Effector memory CD8-positive, alpha-beta T cell (primary cell): ENCODE results near the gene TNNI3K.
A peak's percentile ranks its signal among the peaks of the same experiment; 100 is the strongest.

Source experiments
- ATAC-seq: fragments of 150-1000 bp; cut with Tn5 transposase; replicated peaks from 2 replicates; pipeline ENCODE4 v1.10.0; 2021; ENCODE audit warnings: mild to moderate bottlenecking, moderate library complexity
- DNase-seq, 3 experiments: peaks; one replicate each; pipeline ENCODE4 v3.0.0; 2021
- H3K27ac Mint-ChIP-seq, 2 donors: one replicate each; pipeline ENCODE4 v1.8.0; 2022; ENCODE audit warnings: mild to moderate bottlenecking in 2 of 2, mixed read lengths in 2 of 2, moderate library complexity in 2 of 2
- H3K27me3 Mint-ChIP-seq, 2 donors: one replicate each; pipeline ENCODE4 v1.8.0; 2022; ENCODE audit warnings: mixed read lengths in 2 of 2
- H3K36me3 Mint-ChIP-seq: one replicate; pipeline ENCODE4 v1.8.0; 2022; ENCODE audit warnings: mild to moderate bottlenecking, moderate library complexity, mixed read lengths; ENCODE audit not compliant: insufficient read depth
- H3K4me1 Mint-ChIP-seq, 2 donors: one replicate each; pipeline ENCODE4 v1.8.0; 2022; ENCODE audit warnings: low read depth in 2 of 2, mixed read lengths in 2 of 2
- H3K4me3 Mint-ChIP-seq, 2 donors: one replicate each; pipeline ENCODE4 v1.8.0; 2022; ENCODE audit warnings: mild to moderate bottlenecking in 2 of 2, mixed read lengths in 2 of 2, moderate library complexity in 2 of 2
- H3K9me3 Mint-ChIP-seq, 2 donors: one replicate each; pipeline ENCODE4 v1.8.0; 2022; ENCODE audit warnings: mixed read lengths in 2 of 2
- total RNA-seq, 9 experiments: gene quantifications; one replicate each; lab custom pipeline; 2026; lab: John Stamatoyannopoulos, UW

TNNI3K gene
- total RNA-seq, result 0 reads per million in 9 experiments

- no peak within 1 kb of the TSS for H3K27ac Mint-ChIP-seq
- ATAC-seq (no peak), DNase-seq (no peak)
- no peak within 1 kb of the TSS for H3K4me3 Mint-ChIP-seq
- H3K4me1 Mint-ChIP-seq, result no peaks in the 10 kb centered on the region
- H3K27me3 Mint-ChIP-seq, result no peaks in the 10 kb centered on the region
- H3K36me3 Mint-ChIP-seq, result no peaks in the 10 kb centered on the region
- H3K9me3 Mint-ChIP-seq, result peaks cover 0 to 9% of the 10 kb centered on the region in 2 donors
Observed at GRCh38 chr1:74235153-74235552, at the start of gene TNNI3K. TNNI3K (plus strand) TSS chr1:74235387; CDS start chr1:74235452, 65 bp downstream.

GRCh38 chr1:74193908-74194307, 41.3 kb upstream of the TNNI3K start:
- ATAC-seq (no peak), DNase-seq (no peak)
- Mint-ChIP-seq H3K36me3 (peaks cover 14% of the 10 kb centered on the region), H3K4me3 (no peak overlapping the region), H3K4me1 (peaks cover 9 to 17% of the 10 kb centered on the region in 2 donors), H3K27ac (no peak overlapping the region), H3K9me3 (no peaks in the 10 kb centered on the region), H3K27me3 (no peaks in the 10 kb centered on the region)

DNA sequence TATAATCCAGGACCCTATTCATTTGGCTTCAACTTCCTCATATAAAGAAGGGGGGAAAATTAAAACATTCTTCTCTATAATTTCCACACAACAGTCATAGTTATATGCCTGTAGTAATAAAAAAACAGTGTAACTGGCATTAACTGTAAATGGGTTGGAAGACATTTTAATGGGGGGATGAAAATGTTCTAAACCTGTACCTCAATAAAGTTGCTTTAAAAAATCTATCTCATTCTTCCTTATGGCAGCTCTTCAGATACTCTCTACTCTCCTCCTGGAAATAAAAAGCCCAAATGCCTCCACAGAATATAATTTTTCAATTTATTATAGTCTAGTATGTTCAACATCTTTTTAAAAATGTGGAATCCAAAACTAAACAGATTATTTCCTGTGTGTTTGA, 39.8 kb upstream of the TNNI3K start:
- H3K4me3 Mint-ChIP-seq, result no peak overlapping the region
- H3K27me3 Mint-ChIP-seq, result no peaks in the 10 kb centered on the region
- no peaks in the 10 kb centered on the region for H3K9me3 Mint-ChIP-seq
- peaks cover 9 to 21% of the 10 kb centered on the region in 2 donors for H3K4me1 Mint-ChIP-seq
- no peak for DNase-seq
- H3K36me3 Mint-ChIP-seq, result peaks cover 14% of the 10 kb centered on the region
- no peak for ATAC-seq
- H3K27ac Mint-ChIP-seq, result no peak overlapping the region

DNA sequence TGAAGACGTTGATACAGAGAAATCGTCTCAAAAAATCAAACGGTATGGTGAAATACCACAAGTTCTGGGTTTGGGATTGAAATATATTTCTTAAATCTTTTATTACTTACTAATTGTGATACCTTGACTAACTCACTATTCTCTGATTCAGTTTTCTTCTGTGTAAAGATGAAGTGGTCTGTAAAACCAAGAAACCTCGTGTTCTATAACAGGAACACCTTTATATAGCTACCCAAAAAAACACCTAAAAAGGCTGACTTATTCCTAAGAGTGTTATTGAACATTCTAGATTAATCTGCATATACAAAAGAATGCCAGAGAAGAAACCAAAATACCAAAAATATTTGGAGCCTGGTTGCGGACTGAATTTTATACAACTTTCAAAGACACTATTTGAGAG, 37.9 kb upstream of the TNNI3K start:
- Mint-ChIP-seq H3K9me3 (no peaks in the 10 kb centered on the region), H3K36me3 (peaks cover 19% of the 10 kb centered on the region)
- ATAC-seq, result no peak

DNA sequence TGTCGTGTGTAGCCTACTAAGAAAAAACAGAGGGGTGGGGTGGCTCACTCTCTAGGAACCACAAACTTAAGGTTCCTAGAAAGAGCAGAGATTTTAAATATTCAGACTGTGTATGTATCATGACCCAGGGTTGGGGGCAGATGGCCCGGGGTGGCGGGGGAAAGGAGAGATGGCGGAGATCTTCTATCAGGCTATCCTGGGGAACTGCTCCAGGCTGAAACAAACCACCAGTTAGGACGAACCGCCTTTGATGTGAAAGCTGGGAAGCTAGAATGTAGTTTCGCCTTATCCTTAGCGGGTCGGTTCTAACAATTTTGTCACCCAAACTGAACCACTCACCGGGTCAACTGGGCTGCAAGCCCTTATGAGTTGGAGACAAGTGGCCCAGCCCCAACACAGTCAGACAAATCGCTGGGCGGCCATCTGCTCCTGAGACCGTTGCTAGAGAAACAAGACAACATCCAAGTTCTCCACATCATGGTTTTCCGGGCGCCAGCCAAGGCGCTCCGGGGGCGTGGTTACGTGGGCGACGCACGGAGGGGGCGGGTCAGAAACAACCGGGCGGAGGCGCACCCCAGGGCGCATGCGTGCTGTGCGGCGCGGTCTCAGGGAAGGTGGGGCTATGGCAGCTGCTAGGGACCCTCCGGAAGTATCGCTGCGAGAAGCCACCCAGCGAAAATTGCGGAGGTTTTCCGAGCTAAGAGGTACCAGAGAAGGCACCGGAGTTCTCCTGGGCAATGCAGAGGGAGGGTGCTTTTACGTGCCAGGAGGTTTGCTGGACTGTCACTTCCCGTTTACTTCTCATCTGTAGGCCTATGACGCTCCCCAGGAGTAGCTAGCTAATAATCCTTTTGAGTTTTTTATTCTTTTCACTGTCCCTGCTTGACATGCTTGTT, 37.3 kb upstream of the TNNI3K start, which contains the start of the genes FPGT and LRRIQ3:
FPGT (plus strand) TSS at position 586 of the 896 bp plus-strand sequence; CDS start at position 623, 37 bp downstream.
LRRIQ3 (minus strand) TSS at position 520 of the 896 bp plus-strand sequence. CDS start 14,492 bp downstream, outside the sequence.
- DNase-seq (peak; percentile 95 to 96 (median 96)), ATAC-seq (peak; percentile 90)
- peaks cover 9 to 21% of the 10 kb centered on the region in 2 donors for H3K4me1 Mint-ChIP-seq
- H3K27me3 Mint-ChIP-seq, result no peaks in the 10 kb centered on the region
- peaks cover 19% of the 10 kb centered on the region for H3K36me3 Mint-ChIP-seq
- H3K9me3 Mint-ChIP-seq, result no peaks in the 10 kb centered on the region
- peak within 1 kb of the TSS; percentile 91 to 97 for H3K4me3 Mint-ChIP-seq
- peak within 1 kb of the TSS; percentile 95 to 99 for H3K27ac Mint-ChIP-seq

More for the DNA sequence above, 37.9 kb upstream of the TNNI3K start:
- Mint-ChIP-seq H3K4me1 (peaks cover 9 to 21% of the 10 kb centered on the region in 2 donors), H3K27ac (peak overlapping the region; percentile 95 to 99), H3K4me3 (peak overlapping the region; percentile 91 to 97), H3K27me3 (no peaks in the 10 kb centered on the region)
- DNase-seq, result no peak

DNA sequence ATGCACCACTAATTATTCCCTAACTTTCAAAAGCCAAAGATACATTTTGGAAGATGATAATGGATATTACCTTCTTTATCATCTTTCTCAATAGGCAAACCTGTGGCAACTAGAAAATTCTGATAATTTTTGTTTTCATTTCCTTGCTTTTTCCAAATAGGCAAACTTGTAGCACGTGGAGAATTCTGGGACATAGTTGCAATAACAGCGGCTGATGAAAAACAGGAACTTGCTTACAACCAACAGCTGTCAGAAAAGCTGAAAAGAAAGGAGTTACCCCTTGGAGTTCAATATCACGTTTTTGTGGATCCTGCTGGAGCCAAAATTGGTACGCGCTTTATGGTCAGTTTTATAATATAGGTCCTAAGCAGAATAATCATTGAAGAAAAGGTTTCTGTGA, 35.7 kb upstream of the TNNI3K start:
- no peak for ATAC-seq
- Mint-ChIP-seq H3K9me3 (no peaks in the 10 kb centered on the region), H3K4me3 (peak overlapping the region; percentile 91 to 97), H3K27me3 (no peaks in the 10 kb centered on the region), H3K4me1 (peaks cover 9 to 21% of the 10 kb centered on the region in 2 donors), H3K36me3 (peaks cover 28% of the 10 kb centered on the region), H3K27ac (peak overlapping the region in 1 of 2 donors; percentile 99)
- no peak for DNase-seq

- H3K27me3 Mint-ChIP-seq, result no peaks in the 10 kb centered on the region
- no peaks in the 10 kb centered on the region for H3K4me1 Mint-ChIP-seq
- no peak overlapping the region for H3K27ac Mint-ChIP-seq
- DNase-seq, result no peak
- no peak overlapping the region for H3K4me3 Mint-ChIP-seq
- no peaks in the 10 kb centered on the region for H3K9me3 Mint-ChIP-seq
- peaks cover 17% of the 10 kb centered on the region for H3K36me3 Mint-ChIP-seq
- no peak for ATAC-seq
Observed at GRCh38 chr1:74205266-74205665, 29.9 kb upstream of the TNNI3K start.

GRCh38 chr1:74215229-74215628, 20.0 kb upstream of the TNNI3K start:
- Mint-ChIP-seq H3K4me1 (no peaks in the 10 kb centered on the region), H3K36me3 (no peaks in the 10 kb centered on the region), H3K9me3 (peaks cover 0 to 5% of the 10 kb centered on the region in 2 donors), H3K27ac (no peak overlapping the region), H3K27me3 (no peaks in the 10 kb centered on the region), H3K4me3 (no peak overlapping the region)
- ATAC-seq (no peak), DNase-seq (no peak)

DNA sequence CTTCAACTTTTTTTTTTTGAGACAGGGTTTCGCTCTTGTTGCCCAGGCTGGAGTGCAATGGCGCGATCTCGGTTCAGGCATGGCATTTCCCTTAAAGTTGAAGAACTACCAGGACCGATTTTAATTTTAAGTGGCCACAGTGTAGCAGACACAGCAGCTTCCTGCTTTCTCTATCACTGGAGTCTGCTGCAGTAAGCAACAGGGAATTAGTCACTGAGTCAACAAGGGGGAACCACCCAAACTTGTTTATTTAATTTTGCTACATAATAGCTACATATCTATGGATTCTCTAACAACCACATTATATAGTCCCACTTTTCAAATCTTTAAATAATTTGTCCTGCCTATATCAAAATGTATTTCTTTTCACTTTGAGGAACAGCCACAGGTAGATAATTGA, 12.5 kb upstream of the TNNI3K start:
- H3K27me3 Mint-ChIP-seq, result no peaks in the 10 kb centered on the region
- H3K4me3 Mint-ChIP-seq, result no peak overlapping the region
- DNase-seq (no peak), ATAC-seq (no peak)
- no peaks in the 10 kb centered on the region for H3K4me1 Mint-ChIP-seq
- no peaks in the 10 kb centered on the region for H3K36me3 Mint-ChIP-seq
- no peak overlapping the region for H3K27ac Mint-ChIP-seq
- H3K9me3 Mint-ChIP-seq, result peaks cover 8 to 37% of the 10 kb centered on the region in 2 donors

DNA sequence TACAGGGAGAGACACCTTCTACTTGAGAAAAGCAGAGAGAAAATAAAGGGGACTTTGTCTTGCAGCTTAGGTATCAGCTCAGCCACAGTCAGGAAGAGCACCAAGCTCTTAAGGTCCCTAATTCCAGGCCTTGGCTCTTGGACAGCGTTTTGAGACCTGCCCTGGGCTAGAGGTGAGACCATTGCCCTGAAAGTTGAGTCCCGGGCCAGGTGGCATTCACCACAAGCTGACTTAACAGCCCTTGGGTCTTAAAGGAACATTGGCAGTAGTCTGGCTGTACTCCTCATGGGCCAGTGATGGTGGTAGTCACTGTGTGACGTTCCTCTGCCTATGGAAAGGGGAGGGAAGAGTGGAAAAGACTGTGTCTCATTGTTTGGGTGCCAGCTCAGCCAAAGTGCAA, 11.7 kb upstream of the TNNI3K start:
- no peak for ATAC-seq

DNA sequence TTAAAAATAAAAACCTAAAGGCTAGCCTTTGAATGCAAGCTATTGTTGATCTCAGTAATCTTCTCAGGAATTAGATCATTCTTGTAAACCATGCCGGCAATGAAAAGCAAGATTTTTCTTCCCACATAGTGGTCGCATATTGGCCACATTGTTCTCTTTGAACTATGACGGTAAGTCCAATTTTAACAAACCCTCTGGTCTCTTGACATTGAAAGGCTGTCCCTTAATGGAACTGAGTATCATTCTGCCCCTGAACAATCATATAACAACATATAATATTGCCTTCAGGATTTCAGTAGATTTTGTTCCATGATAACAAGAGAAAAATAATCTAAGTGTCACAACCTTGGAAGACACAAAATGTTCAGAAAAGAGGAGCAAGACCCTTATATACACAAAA, 1.3 kb downstream of the TNNI3K start:
- ATAC-seq (no peak), DNase-seq (no peak)
- H3K27ac Mint-ChIP-seq, result no peak overlapping the region
- no peaks in the 10 kb centered on the region for H3K27me3 Mint-ChIP-seq
- no peak overlapping the region for H3K4me3 Mint-ChIP-seq
- H3K36me3 Mint-ChIP-seq, result no peaks in the 10 kb centered on the region
- H3K4me1 Mint-ChIP-seq, result no peaks in the 10 kb centered on the region
- peaks cover 0 to 9% of the 10 kb centered on the region in 2 donors for H3K9me3 Mint-ChIP-seq

More for the DNA sequence above, 11.7 kb upstream of the TNNI3K start:
- Mint-ChIP-seq H3K27me3 (no peaks in the 10 kb centered on the region), H3K27ac (no peak overlapping the region), H3K4me1 (no peaks in the 10 kb centered on the region), H3K9me3 (peaks cover 10 to 42% of the 10 kb centered on the region in 2 donors), H3K4me3 (no peak overlapping the region), H3K36me3 (no peaks in the 10 kb centered on the region)
- DNase-seq, result no peak

- no peaks in the 10 kb centered on the region for H3K36me3 Mint-ChIP-seq
- DNase-seq, result no peak
- peaks cover 0 to 9% of the 10 kb centered on the region in 2 donors for H3K9me3 Mint-ChIP-seq
- no peak for ATAC-seq
- H3K27me3 Mint-ChIP-seq, result no peaks in the 10 kb centered on the region
- H3K4me1 Mint-ChIP-seq, result no peaks in the 10 kb centered on the region
- H3K4me3 Mint-ChIP-seq, result no peak overlapping the region
- no peak overlapping the region for H3K27ac Mint-ChIP-seq
Observed at GRCh38 chr1:74237035-74237434, 1.8 kb downstream of the TNNI3K start.

GRCh38 chr1:74237787-74238186, 2.6 kb downstream of the TNNI3K start:
- Mint-ChIP-seq H3K27me3 (no peaks in the 10 kb centered on the region), H3K36me3 (no peaks in the 10 kb centered on the region), H3K4me3 (no peak overlapping the region), H3K9me3 (peaks cover 0 to 9% of the 10 kb centered on the region in 2 donors), H3K27ac (no peak overlapping the region), H3K4me1 (no peaks in the 10 kb centered on the region)
- no peak for DNase-seq
- ATAC-seq, result no peak
